Measurements from ENCODE around the gene IL2RA. TPM values are rescaled to one million over a fixed set of nuclear protein-coding genes. Genes with fewer than 3 reads are reported as not detected.

The IL2RA gene
- total RNA-seq, 2 donors from 2014 or later: 21.0 to 48.2 TPM

- peak within 1 kb of the TSS; percentile 85 for H3K4me3 ChIP-seq
- peak within 1 kb of the TSS; percentile 62 to 71 for H3K27ac ChIP-seq
- ATAC-seq (ENCODE audit: insufficient number of reproducible peaks, low FRiP score, low read depth): peak; percentile 86
- H3K27me3 ChIP-seq (replicated peaks; ENCODE audit: insufficient read depth): no peaks in the 10 kb centered on the region
- DNase-seq (ENCODE audit: low spot score): peak; percentile 94
- H3K4me1 ChIP-seq (ENCODE audit: control insufficient read depth in 1 of 2, low read depth in 2 of 2): peaks cover 15 to 31% of the 10 kb centered on the region in 2 donors
- no peaks in the 10 kb centered on the region for H3K36me3 ChIP-seq
- no peaks in the 10 kb centered on the region for H3K9me3 ChIP-seq
- TF ChIP-seq, protein P1, sequence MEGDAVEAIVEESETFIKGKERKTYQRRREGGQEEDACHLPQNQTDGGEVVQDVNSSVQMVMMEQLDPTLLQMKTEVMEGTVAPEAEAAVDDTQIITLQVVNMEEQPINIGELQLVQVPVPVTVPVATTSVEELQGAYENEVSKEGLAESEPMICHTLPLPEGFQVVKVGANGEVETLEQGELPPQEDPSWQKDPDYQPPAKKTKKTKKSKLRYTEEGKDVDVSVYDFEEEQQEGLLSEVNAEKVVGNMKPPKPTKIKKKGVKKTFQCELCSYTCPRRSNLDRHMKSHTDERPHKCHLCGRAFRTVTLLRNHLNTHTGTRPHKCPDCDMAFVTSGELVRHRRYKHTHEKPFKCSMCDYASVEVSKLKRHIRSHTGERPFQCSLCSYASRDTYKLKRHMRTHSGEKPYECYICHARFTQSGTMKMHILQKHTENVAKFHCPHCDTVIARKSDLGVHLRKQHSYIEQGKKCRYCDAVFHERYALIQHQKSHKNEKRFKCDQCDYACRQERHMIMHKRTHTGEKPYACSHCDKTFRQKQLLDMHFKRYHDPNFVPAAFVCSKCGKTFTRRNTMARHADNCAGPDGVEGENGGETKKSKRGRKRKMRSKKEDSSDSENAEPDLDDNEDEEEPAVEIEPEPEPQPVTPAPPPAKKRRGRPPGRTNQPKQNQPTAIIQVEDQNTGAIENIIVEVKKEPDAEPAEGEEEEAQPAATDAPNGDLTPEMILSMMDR (IDR thresholded peaks at IDR 0.05): peak; percentile 99
These were observed 26.7 kb upstream of the IL2RA start, which contains the start of gene RBM17 for GRCh38 chr10:6088721-6089333. Gene RBM17 (plus strand): TSS chr10:6089034. CDS start chr10:6097066, 8,032 bp downstream.

DNA sequence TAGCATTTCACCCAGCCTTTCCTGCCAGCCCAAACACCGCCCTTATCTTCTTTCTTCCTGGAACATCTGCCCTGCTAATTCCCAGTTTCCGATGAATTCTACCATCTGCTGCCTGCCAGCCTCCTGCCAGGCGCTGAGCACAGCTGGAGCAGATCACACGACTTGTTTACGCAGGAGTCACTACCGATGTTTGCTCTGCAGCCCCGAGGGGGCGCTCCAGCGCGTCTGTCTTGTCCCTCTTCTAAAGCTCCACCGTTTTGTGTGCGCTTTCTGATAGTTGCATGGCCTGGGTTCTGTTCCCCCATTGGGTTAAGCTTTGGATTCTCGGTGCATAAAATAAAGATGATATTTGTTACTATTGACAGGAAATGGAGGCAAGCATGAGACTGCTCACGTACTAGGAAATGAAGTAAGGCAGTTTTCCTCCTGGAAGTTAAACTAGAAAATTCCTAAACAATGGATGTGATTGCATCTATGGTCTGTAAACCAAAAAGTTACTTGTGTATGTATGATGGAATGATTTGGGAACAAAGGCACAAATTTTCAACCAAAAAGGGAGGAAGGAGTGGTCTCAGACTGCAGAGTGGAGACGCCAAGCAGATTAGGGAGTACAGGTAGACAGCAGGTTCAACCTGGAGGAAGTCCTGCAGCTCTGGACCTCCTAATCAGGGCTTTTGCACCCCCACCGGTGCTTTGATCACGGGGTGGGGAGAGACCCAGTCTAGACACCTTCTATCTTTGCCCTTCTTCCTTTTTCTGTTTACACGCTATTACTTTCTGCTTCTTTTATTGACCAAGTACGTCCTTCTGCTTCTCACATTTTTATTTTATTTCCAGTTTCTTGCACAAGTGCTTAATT lies 24.4 kb upstream of the IL2RA start:
- ATAC-seq (ENCODE audit: insufficient number of reproducible peaks, low FRiP score, low read depth) (peak; percentile 61), DNase-seq (ENCODE audit: low spot score) (peak; percentile 47)
- H3K27me3 ChIP-seq (replicated peaks; ENCODE audit: insufficient read depth): no peaks in the 10 kb centered on the region
- H3K4me1 ChIP-seq (ENCODE audit: control insufficient read depth in 1 of 2, low read depth in 2 of 2): peaks cover 15 to 22% of the 10 kb centered on the region in 2 donors
- no peak overlapping the region for H3K27ac ChIP-seq
- peak overlapping the region; percentile 41 for H3K4me3 ChIP-seq
- H3K9me3 ChIP-seq: no peaks in the 10 kb centered on the region
- TF ChIP-seq, protein P1 (IDR thresholded peaks at IDR 0.05): peak; percentile 66
- no peaks in the 10 kb centered on the region for H3K36me3 ChIP-seq

DNA sequence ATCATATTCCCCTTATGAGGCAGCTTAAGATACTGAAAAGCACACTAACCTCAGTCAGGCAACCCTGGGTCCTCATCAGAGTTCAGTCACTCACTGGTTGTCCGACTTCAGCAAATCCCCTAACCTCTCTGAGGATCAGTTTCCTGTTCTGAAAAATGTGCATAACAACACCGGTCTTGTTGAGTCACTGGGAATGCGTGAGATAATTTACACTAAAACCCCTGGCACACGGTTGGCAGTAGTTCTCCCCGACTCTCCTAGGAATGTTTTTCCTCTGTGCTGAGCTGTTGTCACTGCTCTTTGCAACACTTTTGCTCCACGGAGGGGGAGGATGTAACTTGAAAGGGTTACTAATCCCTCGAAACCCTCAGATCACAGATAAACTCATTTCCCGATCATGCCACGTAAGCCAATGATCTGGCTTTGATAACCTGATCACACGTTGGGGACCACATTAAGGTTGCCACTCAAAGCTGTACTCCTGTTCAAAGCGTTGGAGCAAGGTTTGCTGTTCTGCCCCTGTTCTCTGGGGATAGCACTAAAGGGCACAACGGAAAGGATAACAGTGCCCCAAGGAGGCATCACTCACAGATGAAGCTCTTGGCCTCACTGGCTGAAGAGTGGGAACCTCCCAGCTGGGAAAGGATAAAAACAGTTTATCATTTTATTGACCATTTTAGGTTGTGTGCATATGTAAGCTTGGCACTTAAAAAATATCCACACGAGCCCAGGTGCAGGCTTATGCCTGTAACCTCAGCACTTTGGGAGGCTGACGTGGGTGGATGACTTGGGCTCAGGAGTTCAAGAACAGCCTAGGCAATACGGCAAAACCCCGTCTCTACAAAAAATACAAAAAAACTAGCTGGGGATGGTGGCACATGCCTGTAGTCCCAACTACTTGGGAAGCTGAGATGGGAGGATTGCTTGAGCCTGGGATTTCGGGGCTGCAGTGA lies 21.6 kb upstream of the IL2RA start:
- no peaks in the 10 kb centered on the region for H3K9me3 ChIP-seq
- no peaks in the 10 kb centered on the region for H3K36me3 ChIP-seq
- H3K27me3 ChIP-seq (replicated peaks; ENCODE audit: insufficient read depth): no peaks in the 10 kb centered on the region
- ATAC-seq (ENCODE audit: insufficient number of reproducible peaks, low FRiP score, low read depth) (no peak), DNase-seq (ENCODE audit: low spot score) (no peak)
- no peak overlapping the region for H3K27ac ChIP-seq
- TF ChIP-seq, protein P1 (IDR thresholded peaks at IDR 0.05): no peak
- peaks cover 0 to 7% of the 10 kb centered on the region in 2 donors for H3K4me1 ChIP-seq (ENCODE audit: control insufficient read depth in 1 of 2, low read depth in 2 of 2)
- H3K4me3 ChIP-seq: no peak overlapping the region

- Histone ChIP-seq H3K9me3 (no peaks in the 10 kb centered on the region), H3K36me3 (no peaks in the 10 kb centered on the region), H3K4me3 (no peak overlapping the region), H3K27me3 (replicated peaks; ENCODE audit: insufficient read depth) (no peaks in the 10 kb centered on the region), H3K4me1 (ENCODE audit: control insufficient read depth in 1 of 2, low read depth in 2 of 2) (peaks cover 0 to 7% of the 10 kb centered on the region in 2 donors), H3K27ac (no peak overlapping the region)
- ATAC-seq (ENCODE audit: insufficient number of reproducible peaks, low FRiP score, low read depth) (no peak), DNase-seq (ENCODE audit: low spot score) (no peak)
- TF ChIP-seq, protein P1 (IDR thresholded peaks at IDR 0.05): no peak
These were observed 20.6 kb upstream of the IL2RA start for GRCh38 chr10:6082496-6083395.
